Fibroblast of mammary gland (primary cell): Measurements from ENCODE around the gene MAPKAP1.
"Not testable (repeated sequence)": the region's sequence is repeated elsewhere in the genome, so short reads cannot be mapped to it uniquely, and the experiment has no call there.

Experiments used
- DNase-seq: peaks from one replicate; pipeline ENCODE4 v3.0.0-alpha.2; 2010; ENCODE audit warnings: low read depth
- H3K4me3 ChIP-seq: 2 replicates; pipeline ENCODE4 v1.5.1; 2011; ENCODE audit warnings: low read depth, mild to moderate bottlenecking, low read length, moderate library complexity; ENCODE audit not compliant: control insufficient read depth
- TF ChIP-seq, protein P1 (sequence below): conservative IDR thresholded peaks from 2 replicates; pipeline ENCODE4 v1.5.1; 2011; ENCODE audit warnings: low read depth, low read length, inconsistent platforms; ENCODE audit not compliant: control insufficient read depth, insufficient read depth

The MAPKAP1 gene

DNA sequence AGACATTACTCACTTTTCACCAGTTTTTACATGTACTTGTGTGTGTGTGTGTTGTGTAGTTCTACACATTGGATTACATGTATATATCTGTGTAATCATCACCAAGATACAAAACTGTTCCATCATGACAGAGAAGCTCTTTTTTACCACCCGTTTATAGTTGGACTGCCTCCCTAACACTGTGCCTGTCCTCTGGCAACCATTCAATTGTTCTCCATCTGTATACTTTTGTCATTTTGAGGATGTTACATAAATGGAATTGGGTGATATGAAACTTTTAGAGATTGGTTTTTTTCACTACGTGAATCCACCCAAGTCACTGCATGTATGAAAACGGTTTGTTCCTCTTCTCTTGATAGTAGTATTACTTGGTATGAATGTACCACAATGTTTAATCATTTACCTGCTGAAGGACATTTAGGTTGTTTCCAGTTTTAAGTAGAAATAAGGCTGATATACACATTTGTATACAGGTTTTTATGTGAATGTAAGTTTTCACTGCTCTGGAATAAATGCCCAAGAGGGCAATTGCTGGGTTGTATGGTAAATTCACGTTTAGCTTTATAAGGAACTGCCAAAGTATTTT is 126.2 kb downstream of the MAPKAP1 start:
- no peak overlapping the region for H3K4me3 ChIP-seq
- TF ChIP-seq, protein P1, sequence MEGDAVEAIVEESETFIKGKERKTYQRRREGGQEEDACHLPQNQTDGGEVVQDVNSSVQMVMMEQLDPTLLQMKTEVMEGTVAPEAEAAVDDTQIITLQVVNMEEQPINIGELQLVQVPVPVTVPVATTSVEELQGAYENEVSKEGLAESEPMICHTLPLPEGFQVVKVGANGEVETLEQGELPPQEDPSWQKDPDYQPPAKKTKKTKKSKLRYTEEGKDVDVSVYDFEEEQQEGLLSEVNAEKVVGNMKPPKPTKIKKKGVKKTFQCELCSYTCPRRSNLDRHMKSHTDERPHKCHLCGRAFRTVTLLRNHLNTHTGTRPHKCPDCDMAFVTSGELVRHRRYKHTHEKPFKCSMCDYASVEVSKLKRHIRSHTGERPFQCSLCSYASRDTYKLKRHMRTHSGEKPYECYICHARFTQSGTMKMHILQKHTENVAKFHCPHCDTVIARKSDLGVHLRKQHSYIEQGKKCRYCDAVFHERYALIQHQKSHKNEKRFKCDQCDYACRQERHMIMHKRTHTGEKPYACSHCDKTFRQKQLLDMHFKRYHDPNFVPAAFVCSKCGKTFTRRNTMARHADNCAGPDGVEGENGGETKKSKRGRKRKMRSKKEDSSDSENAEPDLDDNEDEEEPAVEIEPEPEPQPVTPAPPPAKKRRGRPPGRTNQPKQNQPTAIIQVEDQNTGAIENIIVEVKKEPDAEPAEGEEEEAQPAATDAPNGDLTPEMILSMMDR = no peak
- DNase-seq = no peak

DNA sequence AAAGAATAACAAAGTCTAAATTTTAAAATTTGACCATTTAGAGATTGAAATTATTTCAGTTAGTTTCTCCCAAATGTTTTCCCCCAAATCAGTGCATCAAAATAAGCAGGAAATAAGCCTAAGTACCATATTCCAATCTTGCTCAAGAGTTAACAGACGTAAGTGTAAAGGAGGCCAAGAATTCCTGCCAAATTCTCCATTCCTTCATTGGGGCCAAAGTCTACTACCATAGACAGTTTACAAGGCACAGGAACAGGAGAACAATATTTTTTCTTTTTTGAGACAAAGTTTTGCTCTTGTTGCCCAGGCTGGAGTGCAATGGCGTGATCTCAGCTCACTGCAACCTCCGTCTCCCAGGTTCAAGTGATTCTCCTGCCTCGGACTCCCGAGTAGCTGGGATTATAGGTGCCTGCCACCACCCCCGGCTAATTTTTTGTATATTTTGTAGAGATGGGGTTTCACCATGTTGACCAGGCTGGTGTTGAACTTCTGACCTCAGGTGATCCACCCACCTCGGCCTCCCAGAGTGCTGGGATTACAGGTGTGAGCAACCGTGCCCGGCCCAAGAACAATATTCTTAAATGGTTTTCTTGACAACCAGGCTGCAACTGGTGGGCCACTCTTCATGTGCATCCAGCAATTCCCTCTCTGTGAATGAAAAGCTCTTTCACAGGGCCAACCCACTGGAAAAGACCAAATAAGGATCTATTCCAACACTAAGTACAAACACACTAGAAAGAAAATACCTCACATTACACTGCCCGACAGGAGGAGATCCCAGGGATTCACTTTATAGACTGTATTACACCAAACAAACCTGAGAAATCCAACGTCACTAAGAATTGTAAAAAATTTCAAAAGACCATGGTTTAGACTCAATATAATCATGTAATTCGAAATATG is 127.7 kb downstream of the MAPKAP1 start:
- H3K4me3 ChIP-seq = no peak overlapping the region
- TF ChIP-seq, protein P1 = no peak
- no peak for DNase-seq

- H3K4me3 ChIP-seq = no peak overlapping the region
- no peak for DNase-seq
- TF ChIP-seq, protein P1 = no peak
These were observed 132.7 kb downstream of the MAPKAP1 start for GRCh38 chr9:125574126-125574877.

GRCh38 chr9:125572461-125572860 is 134.5 kb downstream of the MAPKAP1 start:
- not testable (repeated sequence) for H3K4me3 ChIP-seq, DNase-seq

DNA sequence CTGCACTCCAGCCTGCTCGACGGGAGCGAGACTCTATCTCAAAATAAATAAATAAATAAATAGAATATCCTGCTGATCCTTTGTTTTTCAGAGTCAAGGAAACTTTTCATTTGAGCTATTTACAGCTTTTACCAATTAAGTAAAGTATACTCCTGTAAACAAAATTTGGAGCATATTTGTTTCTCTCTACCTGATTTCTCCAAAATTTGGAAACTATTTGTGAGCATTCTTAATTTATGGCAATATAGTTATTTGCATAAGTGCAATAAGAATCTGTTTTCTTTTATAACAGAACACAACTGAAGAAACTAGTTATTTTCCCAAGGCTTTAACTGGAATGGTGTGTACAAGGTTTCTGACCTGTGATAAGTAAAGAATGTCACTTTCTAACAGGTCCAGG is 135.2 kb downstream of the MAPKAP1 start:
- H3K4me3 ChIP-seq = not testable (repeated sequence)

DNA sequence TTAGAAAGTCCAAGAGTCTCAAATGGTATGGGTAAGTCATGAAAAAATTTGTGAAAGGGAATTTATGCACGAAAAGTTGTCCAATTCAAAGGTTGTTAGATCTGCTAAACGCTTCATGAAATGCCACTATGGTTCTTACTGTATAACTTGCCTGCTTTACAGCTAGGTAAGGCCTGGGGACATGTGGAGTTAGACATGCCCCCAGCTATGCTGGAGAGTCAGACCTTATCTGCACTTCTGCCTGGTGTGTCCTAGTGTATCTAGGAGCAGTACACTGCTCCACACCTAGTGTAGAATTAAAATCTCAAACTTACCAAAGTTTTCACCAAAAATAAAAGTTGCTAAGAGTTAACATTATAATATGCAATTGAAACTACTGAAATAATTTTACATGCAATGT is 136.8 kb downstream of the MAPKAP1 start:
- TF ChIP-seq, protein P1 = no peak
- no peak for DNase-seq
- H3K4me3 ChIP-seq = no peak overlapping the region

More for the DNA sequence above, 135.2 kb downstream of the MAPKAP1 start:
- DNase-seq = not testable (repeated sequence)

- DNase-seq = peak; percentile 22
- no peak overlapping the region for H3K4me3 ChIP-seq
- TF ChIP-seq, protein P1 = no peak
These were observed 138.4 kb downstream of the MAPKAP1 start for GRCh38 chr9:125568621-125569020.

GRCh38 chr9:125566051-125566450 is 141.0 kb downstream of the MAPKAP1 start:
- H3K4me3 ChIP-seq, DNase-seq: not testable (repeated sequence)
